NOMO-1 (cell line): ENCODE data around the gene MORC3.
A peak's percentile ranks its signal among the peaks of the same experiment; 100 is the strongest.

Source experiments
- DNase-seq, 2 experiments: peaks; one replicate each; lab custom pipeline; 2025; ENCODE audit not compliant: unreplicated experiment in 2 of 2; lab: John Stamatoyannopoulos, UW

MORC3 gene

DNA sequence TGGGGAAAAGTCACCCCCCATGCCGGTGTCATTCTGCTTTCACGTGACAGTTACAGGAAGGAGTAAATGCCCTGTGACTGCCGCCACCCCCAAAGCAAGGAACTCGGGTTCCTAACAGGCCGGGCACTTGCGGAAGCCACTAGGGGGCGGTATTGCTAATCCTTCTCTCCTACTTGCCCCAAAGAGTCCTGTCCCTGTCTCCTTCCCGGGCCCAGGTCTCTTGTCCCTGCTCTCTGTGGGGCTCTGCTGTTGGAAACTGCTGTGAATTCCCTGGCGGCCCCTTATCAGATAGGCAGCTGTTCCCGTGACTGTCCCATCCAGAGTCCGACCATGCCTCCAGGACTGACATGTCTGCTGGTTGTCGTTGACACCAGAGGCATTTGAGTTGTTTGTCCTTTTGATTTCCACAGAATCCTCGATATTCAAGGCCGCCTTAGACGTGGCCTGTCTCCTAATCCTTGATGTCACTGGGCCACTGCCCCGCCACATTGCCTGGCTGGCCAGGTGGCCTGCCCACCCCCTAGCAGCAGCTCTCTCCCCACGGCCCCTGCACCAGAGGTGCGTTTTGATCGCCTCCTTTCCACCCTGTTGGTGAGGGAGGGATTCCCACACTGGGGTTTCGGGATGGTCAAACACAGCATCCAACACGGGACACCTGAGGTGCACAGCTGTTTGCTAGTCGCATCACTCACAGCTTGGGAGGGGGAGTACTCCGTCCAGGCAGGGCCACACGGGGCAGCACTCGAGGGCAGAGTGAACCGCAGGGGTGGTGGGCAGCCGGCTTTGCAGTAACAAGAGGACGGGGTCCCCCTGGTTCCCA is 102.5 kb downstream of the MORC3 start:
- DNase-seq: peak in 1 of 2 experiments; percentile 9

DNA sequence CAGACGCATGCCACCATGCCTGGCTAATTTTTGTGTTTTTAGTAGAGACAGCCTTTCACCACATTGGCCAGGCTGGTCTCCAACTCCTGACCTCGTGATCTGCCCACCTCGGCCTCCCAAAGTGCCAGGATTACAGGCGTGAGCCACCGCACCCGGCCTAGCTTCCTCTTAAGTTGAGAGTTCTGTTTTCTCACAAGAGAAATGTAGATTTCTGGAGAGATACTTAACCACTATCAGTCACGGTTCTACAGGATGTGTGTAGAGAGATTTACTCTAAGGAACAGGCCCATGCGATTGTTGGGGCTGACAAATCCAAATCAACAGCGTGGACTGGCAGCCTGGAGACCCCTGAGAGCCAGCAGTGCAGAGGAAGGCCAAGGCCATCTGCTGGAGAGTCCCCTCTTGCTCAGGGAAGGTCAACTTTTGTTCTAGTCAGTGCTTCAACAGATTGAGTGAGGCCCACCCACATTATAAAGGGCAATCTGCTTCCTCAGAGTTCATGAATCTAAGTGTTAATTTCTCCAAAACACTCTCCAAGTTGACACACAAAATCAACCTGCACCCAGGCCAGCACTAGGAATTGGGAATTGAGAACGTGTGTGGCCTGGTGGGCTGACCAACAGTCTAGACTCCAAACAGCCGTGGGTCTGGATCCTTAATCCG is 103.9 kb downstream of the MORC3 start:
- no peak for DNase-seq

DNA sequence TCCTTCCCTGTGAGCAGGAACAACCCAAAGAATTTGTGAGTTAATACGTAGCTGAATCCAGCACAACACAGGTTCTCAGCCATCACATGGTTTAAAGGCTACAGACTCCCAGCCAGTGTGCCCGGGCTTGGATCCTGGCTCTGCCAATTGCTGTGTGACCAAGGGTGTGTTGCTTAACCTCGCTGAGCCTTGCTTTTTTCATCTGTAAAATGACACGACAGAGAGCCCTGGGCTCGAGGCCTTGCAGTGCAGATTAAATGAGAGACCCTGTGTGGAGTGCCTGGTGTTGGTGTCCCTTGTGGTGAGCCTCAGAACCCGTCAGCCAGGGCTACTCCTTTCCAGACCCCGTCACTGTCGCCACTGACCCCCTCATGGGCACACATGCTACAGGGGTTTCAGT is 104.6 kb downstream of the MORC3 start:
- no peak for DNase-seq

DNA sequence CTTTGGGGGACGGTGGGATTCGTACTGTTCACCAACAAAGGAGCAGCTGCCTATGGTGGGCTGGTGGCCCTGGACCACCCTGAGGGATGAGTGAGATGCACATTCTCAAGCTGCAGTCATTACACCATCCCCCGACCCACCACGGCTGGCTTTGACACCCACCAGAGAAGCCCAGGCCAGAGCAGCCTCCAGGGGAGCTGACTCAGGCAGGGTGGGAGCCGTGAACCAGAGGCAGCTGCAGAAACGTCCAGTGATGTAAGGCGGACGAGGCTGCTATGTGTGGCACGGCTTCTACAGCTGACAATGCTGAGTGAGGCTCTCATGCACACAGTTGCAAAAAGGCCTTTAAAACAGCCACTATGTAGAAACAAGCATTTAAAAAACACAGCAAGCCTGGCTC is 105.3 kb downstream of the MORC3 start:
- no peak for DNase-seq
